DND-41 (cell line): ENCODE results near the gene EFNB2.

Experiments
- CTCF ChIP-seq: IDR thresholded peaks from 2 replicates; pipeline ENCODE4 v1.5.1; 2012; ENCODE audit warnings: borderline replicate concordance, low read length, moderate library complexity, mild to moderate bottlenecking; ENCODE audit not compliant: poor library complexity, severe bottlenecking; ENCODE audit errors: extremely low read depth
- EZH2 ChIP-seq: IDR thresholded peaks from 3 replicates; pipeline ENCODE4 v1.6.1; 2012; ENCODE audit warnings: borderline replicate concordance, low read depth, mild to moderate bottlenecking, moderate library complexity, low read length, inconsistent platforms; ENCODE audit not compliant: severe bottlenecking

DNA sequence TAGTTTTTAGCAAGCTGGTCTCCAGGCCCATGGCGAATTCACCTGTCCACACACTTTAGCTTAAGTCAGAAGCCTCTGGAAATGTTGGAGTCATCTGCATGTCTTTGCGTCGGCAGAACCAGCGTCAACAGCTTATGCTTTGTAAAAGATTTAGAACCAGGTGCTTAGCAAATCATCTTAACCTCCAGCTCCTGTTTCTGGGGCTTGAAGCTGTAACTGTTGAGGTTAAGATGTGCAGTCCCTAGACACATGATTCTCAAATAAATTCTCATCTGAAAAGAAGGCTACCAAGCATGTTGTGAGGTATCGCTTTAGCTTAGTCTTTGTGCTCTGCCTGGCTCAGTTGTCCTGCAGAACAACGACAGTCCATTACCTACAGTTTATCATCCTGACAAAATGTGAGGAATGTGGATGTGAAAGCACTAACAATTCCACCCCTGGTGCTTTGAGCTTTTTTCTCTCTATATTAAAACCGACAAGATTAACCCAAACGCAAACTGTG lies 4.4 kb downstream of the EFNB2 start:
- no peak for TF ChIP-seq CTCF
- no peak for TF ChIP-seq EZH2
